Measurements from ENCODE around the gene PALLD. TPM values are rescaled to one million over a fixed set of nuclear protein-coding genes. Genes with fewer than 3 reads are reported as not detected.

The PALLD gene
- total and polyA plus RNA-seq, 12 donors = 30.3 to 203 (median 90.5) TPM

- 35 to 50% (median 44%) methylated on average over 1 of the region's 1 CpG for WGBS, 4 donors
- intact Hi-C loops (cut with DNase I) = no loop called here
- Histone ChIP-seq H3K36me3 (replicated peaks in 1 of 2) (no peaks in the 10 kb centered on the region), H3K27ac (no peak overlapping the region), H3K4me3 (no peak overlapping the region), H3K4me1 (replicated peaks in 1 of 2) (peaks cover 3 to 4% of the 10 kb centered on the region in 2 donors), H3K9me3 (replicated peaks in 1 of 3) (no peaks in the 10 kb centered on the region), H3K27me3 (peaks cover 30% of the 10 kb centered on the region)
- TF ChIP-seq CTCF (IDR thresholded peaks at IDR 0.05) = no peak
- no peak for TF ChIP-seq POLR2A (IDR thresholded peaks at IDR 0.05)
- no peak for DNase-seq
Observed at GRCh38 chr4:168633496-168633895, 136.6 kb downstream of the PALLD start.

GRCh38 chr4:168634276-168634802 lies 137.5 kb downstream of the PALLD start:
- DNase-seq = no peak
- Histone ChIP-seq H3K27ac (no peak overlapping the region), H3K4me1 (replicated peaks in 1 of 2) (peaks cover 3 to 4% of the 10 kb centered on the region in 2 donors), H3K4me3 (no peak overlapping the region), H3K9me3 (replicated peaks in 1 of 3) (no peaks in the 10 kb centered on the region), H3K27me3 (peaks cover 30% of the 10 kb centered on the region), H3K36me3 (replicated peaks in 1 of 2) (no peaks in the 10 kb centered on the region)
- no peak for TF ChIP-seq POLR2A (IDR thresholded peaks at IDR 0.05)
- TF ChIP-seq CTCF (IDR thresholded peaks at IDR 0.05) = no peak
- 47 to 55% (median 50%) methylated on average over 11 of the region's 11 CpGs for WGBS, 4 donors
- intact Hi-C loops (cut with DNase I) = no loop called here

GRCh38 chr4:168636040-168636439 lies 139.2 kb downstream of the PALLD start:
- H3K36me3 ChIP-seq (replicated peaks in 1 of 2) = no peaks in the 10 kb centered on the region
- no peak overlapping the region for H3K4me3 ChIP-seq
- H3K4me1 ChIP-seq (replicated peaks in 1 of 2) = peaks cover 3 to 4% of the 10 kb centered on the region in 2 donors
- peaks cover 23% of the 10 kb centered on the region for H3K27me3 ChIP-seq
- intact Hi-C loops (cut with DNase I) = no loop called here
- DNase-seq = no peak
- no peak for TF ChIP-seq CTCF (IDR thresholded peaks at IDR 0.05)
- no peak for TF ChIP-seq POLR2A (IDR thresholded peaks at IDR 0.05)
- peak overlapping the region in 1 of 5 donors; percentile 29 for H3K27ac ChIP-seq
- 74 to 83% (median 79%) methylated on average over 5 of the region's 5 CpGs for WGBS, 4 donors
- H3K9me3 ChIP-seq (replicated peaks in 1 of 3) = no peaks in the 10 kb centered on the region

DNA sequence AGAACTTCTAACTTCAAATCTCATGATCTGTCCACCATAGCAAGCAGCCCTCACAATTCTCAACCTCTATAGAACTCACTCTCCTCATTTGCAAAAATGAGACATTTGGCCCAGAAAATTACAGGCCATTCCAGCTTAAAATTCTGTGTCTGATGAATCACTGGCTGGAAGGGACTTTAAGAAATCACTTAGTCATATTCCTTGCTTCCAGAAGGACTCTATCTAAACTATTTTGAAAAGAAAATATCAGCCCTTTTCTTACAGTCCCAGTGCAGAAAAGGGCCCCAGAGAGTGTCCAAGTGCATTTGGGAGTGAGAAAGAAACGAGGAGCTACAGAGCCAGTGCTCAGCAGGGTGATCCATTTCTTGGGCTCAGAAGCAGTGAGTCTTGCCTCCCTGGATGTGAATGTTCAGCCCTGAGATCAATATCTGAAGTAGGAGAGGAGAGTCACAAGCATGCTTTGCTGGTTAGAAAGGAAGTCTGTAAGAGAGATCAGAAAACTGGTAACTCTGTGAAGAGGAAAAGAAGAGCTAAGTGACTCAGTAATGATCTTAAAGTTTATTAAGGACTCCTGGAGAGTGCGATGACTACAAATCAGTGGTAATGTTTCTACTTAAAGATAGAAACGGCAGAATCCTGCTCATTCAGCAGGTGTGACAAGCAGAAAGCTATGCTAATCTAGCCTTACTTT lies 139.8 kb downstream of the PALLD start:
- Histone ChIP-seq H3K27me3 (peaks cover 19% of the 10 kb centered on the region), H3K4me1 (replicated peaks in 1 of 2) (peaks cover 0 to 2% of the 10 kb centered on the region in 2 donors), H3K4me3 (no peak overlapping the region), H3K27ac (peak overlapping the region in 1 of 5 donors; percentile 29), H3K9me3 (replicated peaks in 1 of 3) (no peaks in the 10 kb centered on the region), H3K36me3 (replicated peaks in 1 of 2) (no peaks in the 10 kb centered on the region)
- intact Hi-C loops (cut with DNase I) = no loop called here
- no peak for DNase-seq
- WGBS, 4 donors = 62 to 68% (median 66%) methylated on average over 3 of the region's 3 CpGs
- TF ChIP-seq CTCF (IDR thresholded peaks at IDR 0.05) (no peak), POLR2A (IDR thresholded peaks at IDR 0.05) (no peak)
